Central memory CD8-positive, alpha-beta T cell (primary cell): ENCODE data around the gene METTL26.
"Not testable (repeated sequence)": the region's sequence is repeated elsewhere in the genome, so short reads cannot be mapped to it uniquely, and the experiment has no call there.

Source experiments
- ATAC-seq: fragments of 150-1000 bp; cut with Tn5 transposase; replicated peaks from 2 replicates; pipeline ENCODE4 v1.10.0; 2022; ENCODE audit warnings: mild to moderate bottlenecking, moderate FRiP score, moderate number of reproducible peaks; ENCODE audit not compliant: poor library complexity, severe bottlenecking; ENCODE audit errors: extremely low read depth
- DNase-seq, 2 donors: peaks; one replicate each; pipeline ENCODE4 v3.0.0; 2021; ENCODE audit warnings: low spot score in 2 of 2
- H3K27ac Mint-ChIP-seq: one replicate; pipeline ENCODE4 v1.8.0; 2022; ENCODE audit warnings: low read depth, mild to moderate bottlenecking, moderate library complexity, mixed read lengths
- H3K27me3 Mint-ChIP-seq: one replicate; pipeline ENCODE4 v1.8.0; 2022; ENCODE audit warnings: mixed read lengths
- H3K36me3 Mint-ChIP-seq: one replicate; pipeline ENCODE4 v1.8.0; 2022; ENCODE audit warnings: mild to moderate bottlenecking, moderate library complexity, mixed read lengths; ENCODE audit not compliant: insufficient read depth
- H3K4me1 Mint-ChIP-seq: one replicate; pipeline ENCODE4 v1.8.0; 2022; ENCODE audit warnings: mixed read lengths
- H3K4me3 Mint-ChIP-seq: one replicate; pipeline ENCODE4 v1.8.0; 2022; ENCODE audit warnings: mild to moderate bottlenecking, moderate library complexity, mixed read lengths
- H3K9me3 Mint-ChIP-seq: one replicate; pipeline ENCODE4 v1.8.0; 2022; ENCODE audit warnings: mixed read lengths

Gene METTL26

GRCh38 chr16:610513-611381, 25.4 kb downstream of the METTL26 start:
- H3K27me3 Mint-ChIP-seq: no peaks in the 10 kb centered on the region
- H3K36me3 Mint-ChIP-seq: no peaks in the 10 kb centered on the region
- no peak overlapping the region for H3K27ac Mint-ChIP-seq
- H3K4me3 Mint-ChIP-seq: no peak overlapping the region
- no peaks in the 10 kb centered on the region for H3K9me3 Mint-ChIP-seq
- DNase-seq (peak in 1 of 2 donors; percentile 48), ATAC-seq (peak; percentile 40)
- H3K4me1 Mint-ChIP-seq: peaks cover 26% of the 10 kb centered on the region

- Mint-ChIP-seq H3K4me3 (no peak overlapping the region), H3K36me3 (no peaks in the 10 kb centered on the region), H3K9me3 (no peaks in the 10 kb centered on the region), H3K27ac (no peak overlapping the region), H3K4me1 (peaks cover 25% of the 10 kb centered on the region), H3K27me3 (no peaks in the 10 kb centered on the region)
- no peak for ATAC-seq
- DNase-seq: no peak
Measured at GRCh38 chr16:609984-610383, 26.1 kb downstream of the METTL26 start.

- Mint-ChIP-seq H3K9me3 (no peaks in the 10 kb centered on the region), H3K36me3 (no peaks in the 10 kb centered on the region), H3K27me3 (no peaks in the 10 kb centered on the region), H3K4me1 (peaks cover 21% of the 10 kb centered on the region), H3K4me3 (no peak overlapping the region), H3K27ac (peak overlapping the region; percentile 38)
- no peak for ATAC-seq
- DNase-seq: no peak
Measured at GRCh38 chr16:609316-609715, 26.8 kb downstream of the METTL26 start.

GRCh38 chr16:608019-608418, 28.1 kb downstream of the METTL26 start:
- no peaks in the 10 kb centered on the region for H3K36me3 Mint-ChIP-seq
- no peak overlapping the region for H3K27ac Mint-ChIP-seq
- no peak for DNase-seq
- no peak for ATAC-seq
- no peak overlapping the region for H3K4me3 Mint-ChIP-seq
- no peaks in the 10 kb centered on the region for H3K9me3 Mint-ChIP-seq
- H3K4me1 Mint-ChIP-seq: peaks cover 27% of the 10 kb centered on the region
- no peaks in the 10 kb centered on the region for H3K27me3 Mint-ChIP-seq

GRCh38 chr16:606656-607307, 29.3 kb downstream of the METTL26 start:
- H3K27me3 Mint-ChIP-seq: no peaks in the 10 kb centered on the region
- no peaks in the 10 kb centered on the region for H3K9me3 Mint-ChIP-seq
- DNase-seq (no peak), ATAC-seq (no peak)
- H3K4me3 Mint-ChIP-seq: no peak overlapping the region
- peaks cover 3% of the 10 kb centered on the region for H3K36me3 Mint-ChIP-seq
- no peak overlapping the region for H3K27ac Mint-ChIP-seq
- H3K4me1 Mint-ChIP-seq: peaks cover 29% of the 10 kb centered on the region

GRCh38 chr16:603933-604332, 32.2 kb downstream of the METTL26 start:
- Mint-ChIP-seq H3K27me3 (no peaks in the 10 kb centered on the region), H3K4me3 (no peak overlapping the region), H3K4me1 (peaks cover 11% of the 10 kb centered on the region), H3K9me3 (no peaks in the 10 kb centered on the region), H3K27ac (no peak overlapping the region), H3K36me3 (peaks cover 7% of the 10 kb centered on the region)
- no peak for ATAC-seq
- no peak for DNase-seq

GRCh38 chr16:600781-601180, 35.3 kb downstream of the METTL26 start:
- peaks cover 9% of the 10 kb centered on the region for H3K36me3 Mint-ChIP-seq
- ATAC-seq (no peak), DNase-seq (no peak)
- no peaks in the 10 kb centered on the region for H3K27me3 Mint-ChIP-seq
- no peaks in the 10 kb centered on the region for H3K9me3 Mint-ChIP-seq
- H3K4me1 Mint-ChIP-seq: peaks cover 21% of the 10 kb centered on the region
- no peak overlapping the region for H3K4me3 Mint-ChIP-seq
- H3K27ac Mint-ChIP-seq: no peak overlapping the region

GRCh38 chr16:598823-599739, 37.0 kb downstream of the METTL26 start:
- Mint-ChIP-seq H3K4me1 (peaks cover 33% of the 10 kb centered on the region), H3K36me3 (peaks cover 13% of the 10 kb centered on the region), H3K27ac (no peak overlapping the region), H3K9me3 (no peaks in the 10 kb centered on the region), H3K4me3 (no peak overlapping the region), H3K27me3 (no peaks in the 10 kb centered on the region)
- DNase-seq (no peak), ATAC-seq (no peak)

GRCh38 chr16:597655-598054, 38.5 kb downstream of the METTL26 start:
- not testable (repeated sequence) for H3K4me3 Mint-ChIP-seq, H3K27ac Mint-ChIP-seq, ATAC-seq, H3K27me3 Mint-ChIP-seq, H3K9me3 Mint-ChIP-seq, DNase-seq
- H3K36me3 Mint-ChIP-seq: peaks cover 15% of the 10 kb centered on the region
- peaks cover 36% of the 10 kb centered on the region for H3K4me1 Mint-ChIP-seq

GRCh38 chr16:596736-597060, 39.4 kb downstream of the METTL26 start:
- ATAC-seq (no peak), DNase-seq (no peak)
- H3K4me1 Mint-ChIP-seq: peaks cover 42% of the 10 kb centered on the region
- peak overlapping the region; percentile 83 for H3K27ac Mint-ChIP-seq
- no peaks in the 10 kb centered on the region for H3K9me3 Mint-ChIP-seq
- no peak overlapping the region for H3K4me3 Mint-ChIP-seq
- H3K27me3 Mint-ChIP-seq: no peaks in the 10 kb centered on the region
- H3K36me3 Mint-ChIP-seq: peaks cover 10% of the 10 kb centered on the region

GRCh38 chr16:595942-596735, 40.0 kb downstream of the METTL26 start:
- Mint-ChIP-seq H3K4me3 (no peak overlapping the region), H3K4me1 (peaks cover 45% of the 10 kb centered on the region), H3K9me3 (no peaks in the 10 kb centered on the region), H3K27me3 (no peaks in the 10 kb centered on the region), H3K36me3 (peaks cover 12% of the 10 kb centered on the region), H3K27ac (peak overlapping the region; percentile 83)
- DNase-seq (no peak), ATAC-seq (no peak)

GRCh38 chr16:595094-595528, 41.0 kb downstream of the METTL26 start:
- H3K4me3 Mint-ChIP-seq: no peak overlapping the region
- H3K27me3 Mint-ChIP-seq: no peaks in the 10 kb centered on the region
- peaks cover 53% of the 10 kb centered on the region for H3K4me1 Mint-ChIP-seq
- DNase-seq (no peak), ATAC-seq (no peak)
- no peak overlapping the region for H3K27ac Mint-ChIP-seq
- peaks cover 11% of the 10 kb centered on the region for H3K36me3 Mint-ChIP-seq
- no peaks in the 10 kb centered on the region for H3K9me3 Mint-ChIP-seq
